Coronary artery (tissue), 2 donors: ENCODE data around the gene COL20A1.

Experiments
- DNase-seq: peaks from one replicate; pipeline ENCODE4 v3.0.0-alpha.2; 2017; ENCODE audit warnings: low spot score
- H3K27ac ChIP-seq, 2 donors: fragments of 200-600 bp; sonication (generic); one replicate each; pipeline ENCODE4 v1.5.1; 2016 to 2019
- H3K4me3 ChIP-seq: fragments of 200-600 bp; sonication (generic); 2 replicates; pipeline ENCODE4 v1.5.1; 2016; ENCODE audit warnings: mild to moderate bottlenecking, moderate library complexity
- CTCF ChIP-seq: fragments of 200-600 bp; sonication (generic); IDR thresholded peaks from one replicate; pipeline ENCODE4 v1.5.1; 2019; ENCODE audit warnings: antibody characterized with exemption

Gene COL20A1

GRCh38 chr20:63314015-63314471 lies 21.1 kb downstream of the COL20A1 start:
- DNase-seq, result no peak
- H3K4me3 ChIP-seq, result no peak overlapping the region
- no peak overlapping the region for H3K27ac ChIP-seq
- TF ChIP-seq CTCF, result no peak

- Histone ChIP-seq H3K27ac (no peak overlapping the region), H3K4me3 (no peak overlapping the region)
- no peak for TF ChIP-seq CTCF
- DNase-seq, result no peak
Measured at GRCh38 chr20:63314566-63315239, 21.7 kb downstream of the COL20A1 start.

- no peak for DNase-seq
- H3K27ac ChIP-seq, result no peak overlapping the region
- TF ChIP-seq CTCF, result no peak
- no peak overlapping the region for H3K4me3 ChIP-seq
Measured at GRCh38 chr20:63315240-63315689, 22.3 kb downstream of the COL20A1 start.

GRCh38 chr20:63315731-63316491 lies 22.9 kb downstream of the COL20A1 start:
- Histone ChIP-seq H3K27ac (no peak overlapping the region), H3K4me3 (no peak overlapping the region)
- TF ChIP-seq CTCF, result no peak
- DNase-seq, result no peak

GRCh38 chr20:63316502-63316921 lies 23.5 kb downstream of the COL20A1 start:
- H3K27ac ChIP-seq, result no peak overlapping the region

GRCh38 chr20:63317061-63317460 lies 24.1 kb downstream of the COL20A1 start:
- no peak overlapping the region for H3K27ac ChIP-seq
- no peak for DNase-seq
- TF ChIP-seq CTCF, result no peak
- no peak overlapping the region for H3K4me3 ChIP-seq

More at GRCh38 chr20:63316502-63316921, 23.5 kb downstream of the COL20A1 start:
- no peak overlapping the region for H3K4me3 ChIP-seq
- no peak for DNase-seq
- TF ChIP-seq CTCF, result no peak
